Sciatic nerve (tissue), 2 donors: Measurements from ENCODE around the gene MSRB2. TPM values are rescaled to one million over a fixed set of nuclear protein-coding genes. Genes with fewer than 3 reads are reported as not detected.
"Not testable (repeated sequence)": the region's sequence is repeated elsewhere in the genome, so short reads cannot be mapped to it uniquely, and the experiment has no call there.

ENCODE experiments used
- ATAC-seq: fragments of 200-7000 bp; cut with Tn5 transposase; one replicate; pipeline ENCODE4 v1.9.1; 2020; ENCODE audit warnings: mild to moderate bottlenecking, moderate library complexity
- DNase-seq: peaks from one replicate; pipeline ENCODE4 v3.0.0-alpha.2; 2020; ENCODE audit warnings: low spot score
- intact Hi-C: fragments of 100-400 bp; cut with DNase I; formaldehyde crosslinking; loops from one replicate; pipeline ENCODE4 v1.14.2; 2022
- total RNA-seq: library from RNA; stranded (reverse); fragmentation: NEBNext Ultra II Directional; extraction: Animal tissue kit (Norgen Biotek cat#: 25700); gene quantifications from one replicate; pipeline ENCODE4 v1.2.1, GENCODE V29; 2021
- donor health status: DM: no; HTN: no; CAD: no.
- donor health status: DM: no; HTN: no; CAD: no.

MSRB2 gene
- total RNA-seq, 1 donor from 2014 or later = 16.4 TPM

GRCh38 chr10:23067939-23068775, 27.2 kb upstream of the MSRB2 start:
- intact Hi-C loops = no loop called here
- ATAC-seq (peak; percentile 71), DNase-seq (peak; percentile 73)

DNA sequence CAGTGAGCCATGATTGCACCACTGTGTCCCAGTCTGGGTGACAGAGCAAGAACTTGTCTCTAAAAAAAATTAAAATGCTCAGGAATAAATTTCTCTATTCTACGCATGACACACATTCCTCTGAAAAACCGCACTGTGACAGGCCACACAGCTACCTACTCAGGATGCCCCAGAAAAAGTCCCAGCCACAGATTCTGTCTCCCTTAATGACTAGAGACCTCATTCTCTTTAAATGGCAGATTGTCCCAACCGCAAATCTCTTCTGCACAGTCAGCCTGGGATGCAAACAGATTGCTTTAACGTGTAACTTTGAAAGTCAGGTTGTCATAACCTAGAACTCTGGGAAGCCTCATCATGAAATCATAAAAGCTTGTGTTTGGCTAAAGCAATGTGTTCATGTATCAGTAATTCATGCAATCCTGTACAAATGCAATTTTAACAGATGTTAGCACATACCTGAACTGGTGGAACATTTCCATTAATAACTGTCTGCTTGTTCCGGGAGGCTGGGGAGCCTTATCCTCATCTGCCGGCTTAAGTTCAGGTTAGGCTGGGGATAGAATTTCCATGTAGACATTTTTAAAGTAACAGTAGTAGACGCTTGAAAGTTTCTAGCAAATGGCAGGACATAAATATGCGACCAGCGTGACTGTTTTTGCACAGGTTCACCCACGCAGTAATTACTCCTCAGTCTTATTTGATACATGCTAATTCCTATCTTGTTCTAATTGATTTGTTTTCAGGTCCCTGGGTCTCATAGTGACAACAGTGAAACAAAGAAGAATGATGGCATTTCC, 26.2 kb upstream of the MSRB2 start:
- intact Hi-C loops = no loop called here
- no peak for DNase-seq
- no peak for ATAC-seq

DNA sequence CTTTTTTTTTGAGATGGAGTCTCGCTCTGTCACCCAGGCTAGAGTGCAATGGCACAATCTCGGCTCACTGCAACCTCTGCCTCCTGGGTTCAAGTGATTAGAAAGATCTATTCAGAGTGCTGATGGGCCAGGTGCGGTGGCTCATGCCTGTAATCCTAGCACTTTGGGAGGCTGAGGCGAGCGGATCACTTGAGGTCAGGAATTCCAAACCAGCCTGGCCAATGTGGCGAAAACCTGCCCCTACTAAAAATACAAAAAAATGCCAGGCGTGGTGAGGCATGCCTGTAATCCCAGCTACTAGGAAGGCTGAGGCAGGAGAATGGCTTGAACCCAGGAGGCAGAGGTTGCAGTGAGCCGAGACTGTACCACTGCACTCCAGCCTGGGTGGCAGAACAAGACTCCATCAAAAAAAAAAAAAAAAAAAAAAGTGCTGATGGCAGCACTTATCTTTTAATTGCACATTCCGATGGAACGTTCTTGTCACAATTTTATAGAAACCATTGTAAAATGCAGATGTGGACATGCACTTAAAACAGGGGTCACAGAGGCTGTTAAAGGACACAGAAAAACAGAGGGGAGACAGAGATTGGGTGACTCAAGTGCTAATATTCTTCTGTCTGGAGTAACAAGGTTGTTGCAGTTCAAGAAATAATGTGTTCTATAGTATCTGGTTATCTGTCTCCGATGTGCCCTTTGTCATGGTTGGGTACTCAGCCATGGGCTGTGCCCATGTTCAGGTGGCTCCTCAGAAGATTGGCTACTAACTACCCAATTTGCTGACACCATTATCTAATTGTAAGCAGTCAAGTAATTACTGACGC, 25.1 kb upstream of the MSRB2 start:
- ATAC-seq, DNase-seq, intact Hi-C loops: not testable (repeated sequence)

DNA sequence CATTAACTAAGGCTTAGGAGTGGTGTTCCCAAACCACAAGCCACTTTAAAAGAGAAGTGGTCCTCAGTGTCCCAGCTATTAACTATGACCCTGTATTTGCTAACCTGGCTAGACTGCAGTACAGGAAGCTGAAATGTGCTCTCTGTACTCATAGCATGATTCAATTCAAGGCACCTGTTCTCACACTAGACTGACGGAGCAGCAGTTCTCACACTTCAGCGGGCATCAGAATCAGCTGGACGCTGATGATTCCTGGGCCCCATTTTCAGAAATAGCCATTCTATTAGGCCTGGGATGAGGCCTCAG, 24.5 kb upstream of the MSRB2 start:
- intact Hi-C loops = no loop called here
- ATAC-seq = no peak

DNA sequence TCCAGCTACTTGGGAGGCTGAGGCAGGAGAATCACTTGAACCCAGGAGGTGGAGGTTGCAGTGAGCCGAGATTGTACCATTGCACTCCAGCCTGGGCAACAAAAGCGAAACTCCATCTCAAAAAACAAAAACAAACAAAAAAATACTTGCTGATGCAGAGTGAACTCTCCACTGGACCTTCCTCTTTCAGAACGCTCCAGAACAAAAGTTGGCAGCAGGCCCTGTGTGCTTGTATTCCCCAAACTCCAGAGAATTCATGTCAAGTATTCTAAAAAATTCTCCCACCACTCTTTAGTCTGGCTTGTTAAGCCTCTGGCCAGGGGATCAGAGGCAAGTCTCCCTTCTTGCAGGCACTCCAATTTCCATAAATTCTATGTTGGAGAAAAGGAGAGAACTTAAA, 22.8 kb upstream of the MSRB2 start:
- DNase-seq, ATAC-seq, intact Hi-C loops: not testable (repeated sequence)

More for the DNA sequence above, 24.5 kb upstream of the MSRB2 start:
- DNase-seq = no peak

GRCh38 chr10:23073527-23073926, 21.9 kb upstream of the MSRB2 start:
- ATAC-seq = no peak
- no peak for DNase-seq
- intact Hi-C loops = no loop called here

DNA sequence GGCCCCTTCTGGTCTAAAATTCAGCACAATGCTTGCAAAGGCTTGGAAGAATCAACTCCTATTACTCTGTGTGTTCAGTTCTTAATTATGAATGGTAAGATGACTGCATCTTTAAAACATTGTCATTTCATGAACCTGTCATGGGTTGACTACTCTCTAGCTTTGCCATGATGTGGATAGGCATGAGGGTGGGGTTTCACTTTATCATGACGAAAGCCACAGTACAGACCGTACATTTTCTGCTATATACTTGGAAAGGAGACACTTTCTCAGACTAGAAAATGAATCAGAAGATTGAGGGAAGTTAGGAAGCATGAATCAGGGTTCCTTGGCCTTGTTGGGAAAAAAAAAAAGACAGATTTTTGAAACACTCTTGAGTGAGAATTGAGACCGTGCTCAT, 19.7 kb upstream of the MSRB2 start:
- no peak for ATAC-seq
- DNase-seq = no peak
- intact Hi-C loops = no loop called here

- DNase-seq (no peak), ATAC-seq (no peak)
- intact Hi-C loops = no loop called here
Measured at GRCh38 chr10:23078114-23078513, 17.3 kb upstream of the MSRB2 start.

GRCh38 chr10:23079700-23080099, 15.7 kb upstream of the MSRB2 start:
- ATAC-seq (no peak), DNase-seq (no peak)
- intact Hi-C loops = no loop called here

DNA sequence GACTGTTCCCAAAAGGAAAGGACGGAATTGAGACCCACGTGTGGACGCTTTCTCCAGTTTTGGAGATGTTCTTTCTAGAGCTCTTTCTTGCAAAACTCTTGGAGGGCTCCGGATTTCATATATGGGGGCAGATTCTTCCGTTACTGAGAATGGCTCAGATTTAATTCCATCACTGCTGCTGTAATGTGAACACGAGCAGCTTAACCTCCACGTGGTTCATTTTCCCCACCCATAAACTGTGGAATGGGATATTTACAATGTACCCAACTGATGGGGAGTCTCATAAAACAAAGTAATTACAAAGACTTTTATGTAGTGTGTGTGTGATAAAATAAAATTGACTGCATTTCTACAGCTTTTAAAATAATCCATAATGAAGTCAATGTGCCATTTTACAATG, 15.1 kb upstream of the MSRB2 start:
- no peak for ATAC-seq
- intact Hi-C loops = no loop called here

DNA sequence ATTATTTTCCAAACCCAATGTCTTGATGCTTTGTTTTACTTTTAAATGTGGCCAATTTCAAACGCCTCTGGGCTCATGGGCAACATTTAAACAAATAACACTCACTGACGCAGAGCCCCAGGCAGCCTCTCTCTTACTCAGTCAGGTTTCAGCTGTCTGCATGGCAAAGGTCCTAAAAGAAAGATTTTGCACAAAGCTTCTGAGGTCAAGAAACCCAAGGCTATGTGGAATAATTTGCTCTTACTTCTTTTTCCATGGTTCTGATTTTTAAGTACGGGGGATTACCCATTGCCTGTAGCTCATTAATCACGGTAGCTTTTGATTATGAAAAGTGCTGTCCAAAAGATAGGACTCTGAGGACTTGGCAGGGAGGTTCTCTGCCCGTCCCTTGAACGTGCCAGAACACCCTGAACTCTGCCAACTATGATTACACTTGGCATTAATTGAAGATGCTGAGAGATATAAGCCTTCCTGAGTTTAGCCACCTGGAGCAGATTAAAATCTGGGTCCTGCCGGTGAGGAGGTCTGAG, 14.1 kb upstream of the MSRB2 start:
- DNase-seq (no peak), ATAC-seq (no peak)
- intact Hi-C loops = no loop called here

More for the DNA sequence above, 15.1 kb upstream of the MSRB2 start:
- no peak for DNase-seq

DNA sequence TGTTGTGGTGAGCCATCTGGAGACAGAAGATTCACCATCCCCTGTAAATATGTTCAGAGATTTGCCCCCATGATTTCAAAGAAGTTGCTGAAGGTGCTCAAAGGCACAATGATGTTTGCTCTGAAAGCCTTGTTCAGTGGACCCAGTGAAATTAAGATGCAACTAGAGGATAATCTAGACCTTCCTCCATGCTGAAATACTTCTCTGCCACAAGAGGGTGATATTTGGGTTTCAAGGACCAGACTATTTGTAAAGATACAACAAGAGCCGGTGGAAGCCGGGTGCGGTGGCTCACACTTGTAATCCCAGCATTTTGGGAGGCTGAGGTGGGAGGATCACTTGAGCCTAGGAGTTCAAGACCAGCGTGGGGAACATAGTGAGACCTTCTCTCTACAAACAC, 13.5 kb upstream of the MSRB2 start:
- DNase-seq (no peak), ATAC-seq (no peak)
- intact Hi-C loops = no loop called here

GRCh38 chr10:23088609-23089008, 6.8 kb upstream of the MSRB2 start:
- DNase-seq (no peak), ATAC-seq (no peak)
- intact Hi-C loops = no loop called here

DNA sequence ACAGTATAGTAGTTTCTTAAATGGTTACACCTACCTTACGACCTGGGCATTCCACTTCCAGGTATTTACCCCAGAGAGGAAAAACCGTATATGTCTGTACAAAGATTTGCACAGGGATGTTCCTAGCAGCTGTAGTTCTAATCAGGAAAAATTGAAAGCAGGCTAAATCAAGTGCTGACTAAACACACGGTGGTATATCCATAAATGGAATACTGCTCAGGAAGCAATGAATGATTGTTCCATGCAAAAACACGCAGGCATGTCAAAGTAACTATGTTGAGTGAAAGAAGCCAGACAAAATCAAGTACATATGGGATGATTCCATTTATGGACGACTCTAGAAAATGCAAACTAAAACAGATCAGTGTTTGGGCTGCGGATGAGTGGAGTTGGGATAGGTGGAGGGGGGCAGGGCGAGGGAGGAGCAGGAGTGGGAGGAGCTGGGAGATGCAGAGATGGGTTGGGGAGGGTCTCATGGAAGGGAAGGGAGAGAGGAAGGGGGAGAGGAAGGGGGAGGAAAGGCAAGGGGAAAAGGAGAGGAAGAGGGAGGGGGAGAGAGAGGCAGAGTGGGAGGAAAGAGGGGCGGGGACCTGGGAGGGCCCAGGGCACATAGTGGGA, 484 bp upstream of the MSRB2 start:
- ATAC-seq (peak; percentile 13), DNase-seq (no peak)
- intact Hi-C loops = no loop called here

- intact Hi-C loops = no loop called here
- DNase-seq = peak; percentile 69
- ATAC-seq = peak; percentile 58
Measured at GRCh38 chr10:23095966-23096801, 805 bp downstream of the MSRB2 start.

- ATAC-seq (peak; percentile 58), DNase-seq (no peak)
- intact Hi-C loops = no loop called here
Measured at GRCh38 chr10:23096802-23097549, 1.6 kb downstream of the MSRB2 start.

- ATAC-seq (no peak), DNase-seq (no peak)
- intact Hi-C loops = no loop called here
Measured at GRCh38 chr10:23099079-23099478, 3.7 kb downstream of the MSRB2 start.
